ENCODE results near the gene ENPP3. TPM values are rescaled to one million over a fixed set of nuclear protein-coding genes. Genes with fewer than 3 reads are reported as not detected.
"Not testable (repeated sequence)": the region's sequence is repeated elsewhere in the genome, so short reads cannot be mapped to it uniquely, and the experiment has no call there.

ENPP3 gene
- total RNA-seq, 1 donor, result 0.54 TPM

- no peak for DNase-seq (ENCODE audit: low read depth in 2 of 3, low spot score in 2 of 3)
Measured at GRCh38 chr6:131733376-131734016, 96.4 kb downstream of the ENPP3 start.

DNA sequence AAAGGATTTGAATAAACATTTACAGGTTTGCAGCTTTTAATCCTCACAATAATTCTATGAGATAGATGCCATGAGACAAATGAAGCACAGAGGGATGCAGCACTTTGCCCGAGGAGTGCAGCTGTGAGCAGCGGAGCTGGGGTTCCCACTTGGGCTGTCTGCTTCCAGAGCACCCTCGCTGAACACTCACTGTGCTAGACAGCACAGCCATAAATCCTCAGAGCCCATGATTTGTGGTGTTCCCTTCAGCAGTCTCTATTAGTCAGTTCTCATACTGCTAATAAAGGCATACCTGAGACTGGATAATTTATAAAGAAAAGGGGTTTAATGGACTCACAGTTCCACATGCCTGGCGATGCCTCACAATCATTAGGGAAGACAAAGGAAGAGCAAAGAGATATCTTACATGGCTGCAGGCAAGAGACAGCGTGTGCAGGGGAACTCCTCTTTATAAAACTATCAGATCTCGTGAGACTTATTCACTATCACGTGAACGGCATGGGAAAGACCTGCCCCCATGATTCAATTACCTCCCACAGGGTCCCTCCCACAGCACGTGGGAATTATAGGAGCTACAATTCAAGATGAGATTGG is 99.0 kb downstream of the ENPP3 start:
- DNase-seq (ENCODE audit: low read depth in 2 of 3, low spot score in 2 of 3), result no peak

- no peak for DNase-seq (ENCODE audit: low read depth in 2 of 3, low spot score in 2 of 3)
Measured at GRCh38 chr6:131736811-131737210, 99.7 kb downstream of the ENPP3 start.

DNA sequence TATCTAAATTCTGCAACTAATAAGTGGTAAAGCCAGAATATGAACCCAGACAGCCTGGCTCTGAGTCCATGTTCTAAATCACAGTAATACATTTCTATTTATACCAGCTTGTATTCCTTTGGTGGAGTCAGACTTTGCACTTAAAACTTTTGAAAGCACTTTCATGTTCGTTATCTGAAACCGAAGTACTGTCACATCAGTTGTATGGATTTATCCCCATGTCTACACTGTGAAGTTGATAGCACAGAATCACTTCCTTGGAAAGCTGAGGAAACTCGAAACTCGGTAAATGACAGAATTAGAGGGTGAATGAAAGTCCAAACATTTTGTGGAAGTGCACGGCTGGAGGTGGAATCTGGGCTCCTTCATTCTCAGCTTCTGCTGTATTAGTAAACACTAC is 102.0 kb downstream of the ENPP3 start:
- DNase-seq (ENCODE audit: low read depth in 2 of 3, low spot score in 2 of 3), result no peak

GRCh38 chr6:131740161-131740560 is 103.1 kb downstream of the ENPP3 start:
- DNase-seq (ENCODE audit: low read depth in 2 of 3, low spot score in 2 of 3), result no peak

DNA sequence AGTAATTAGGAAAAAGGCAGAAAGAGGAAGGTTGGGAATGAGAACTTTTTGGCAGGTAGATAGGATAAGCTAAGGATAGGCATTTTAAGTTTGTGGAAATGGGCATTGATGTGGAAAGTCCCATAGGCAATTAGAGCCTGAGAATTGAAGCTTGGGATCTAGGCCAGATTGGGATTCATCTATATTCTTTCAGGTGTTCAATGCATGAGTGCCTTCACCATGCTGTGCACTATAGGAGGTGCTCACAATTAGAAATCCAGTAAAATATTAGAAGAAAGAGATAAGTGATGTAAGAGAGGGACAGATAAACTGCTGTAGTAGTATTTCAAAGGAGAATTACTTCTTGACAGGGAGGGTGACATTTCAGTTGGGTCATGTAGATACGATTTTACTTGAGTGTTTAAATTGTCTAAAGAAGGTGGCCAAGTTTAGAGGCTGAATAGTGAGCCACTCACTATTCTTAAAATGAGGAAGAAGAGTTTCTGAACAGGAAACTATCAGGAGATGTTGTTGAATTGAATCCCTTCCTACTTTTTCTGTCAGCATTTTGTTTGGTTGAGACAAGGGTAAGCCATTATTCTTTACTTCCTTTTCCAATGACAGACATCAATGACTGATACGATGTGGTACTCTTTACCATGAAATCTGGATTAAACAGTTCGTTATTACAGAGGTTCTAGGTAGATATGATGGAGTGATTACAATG is 104.7 kb downstream of the ENPP3 start:
- peak in 1 of 3 donors; percentile 28 for DNase-seq (ENCODE audit: low read depth in 2 of 3, low spot score in 2 of 3)

- DNase-seq (ENCODE audit: low read depth in 2 of 3, low spot score in 2 of 3), result no peak
Measured at GRCh38 chr6:131744432-131745287, 107.6 kb downstream of the ENPP3 start.

GRCh38 chr6:131745476-131745875 is 108.4 kb downstream of the ENPP3 start:
- no peak for DNase-seq (ENCODE audit: low read depth in 2 of 3, low spot score in 2 of 3)

GRCh38 chr6:131747821-131748353 is 110.8 kb downstream of the ENPP3 start:
- DNase-seq (ENCODE audit: low read depth in 2 of 3, low spot score in 2 of 3), result no peak

GRCh38 chr6:131749023-131749422 is 111.9 kb downstream of the ENPP3 start:
- no peak for DNase-seq (ENCODE audit: low read depth in 2 of 3, low spot score in 2 of 3)

DNA sequence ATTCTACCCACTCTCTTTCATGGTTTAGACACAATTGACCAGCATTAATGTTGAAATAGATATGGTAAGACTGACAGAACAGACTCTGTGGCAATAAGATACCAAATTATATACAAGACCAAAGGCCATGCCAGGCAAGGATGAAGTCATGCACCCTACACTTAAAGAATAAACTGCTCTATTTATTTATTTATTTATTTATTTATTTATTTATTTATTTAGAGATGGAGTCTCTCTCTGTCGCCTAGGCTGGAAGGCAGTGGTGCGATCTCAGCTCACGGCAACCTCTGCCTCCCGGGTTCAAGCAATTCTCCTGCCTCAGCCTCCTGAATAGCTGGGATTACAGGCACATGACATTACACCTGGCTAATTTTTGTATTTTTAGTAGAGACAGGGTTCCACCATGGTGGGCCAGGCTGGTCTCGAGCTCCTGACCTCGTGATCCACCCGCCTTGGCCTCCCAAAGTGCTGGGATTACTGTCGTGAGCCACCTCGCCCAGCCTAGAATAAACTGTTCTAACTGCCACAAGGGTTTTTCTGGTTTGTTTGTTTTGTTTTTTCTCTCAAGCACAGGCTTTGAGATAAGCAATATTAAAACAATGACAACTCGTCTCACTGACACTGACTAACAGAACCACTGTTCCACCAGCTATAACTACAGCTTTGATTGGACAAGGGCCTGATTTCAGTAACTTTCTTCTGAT is 114.1 kb downstream of the ENPP3 start:
- DNase-seq (ENCODE audit: low read depth in 2 of 3, low spot score in 2 of 3), result not testable (repeated sequence)

DNA sequence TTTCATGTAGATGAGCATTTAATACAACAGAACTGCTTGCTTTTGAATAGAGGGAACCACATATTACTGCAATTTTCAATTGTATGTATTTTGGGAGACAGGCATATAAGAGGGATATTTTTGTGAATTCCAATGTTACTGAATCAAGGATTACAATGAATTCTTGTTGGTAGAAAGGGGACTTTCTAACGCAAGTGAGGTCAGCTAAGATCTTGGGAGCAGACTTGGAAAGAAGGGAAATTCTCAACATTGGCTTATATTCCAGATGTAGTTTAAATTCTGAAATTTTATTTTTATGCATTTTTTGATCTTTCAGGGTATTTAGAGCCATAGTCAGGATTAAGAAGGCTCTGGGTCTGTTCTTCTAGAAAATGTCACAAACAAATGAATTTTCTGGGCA is 117.0 kb downstream of the ENPP3 start:
- DNase-seq (ENCODE audit: low read depth in 2 of 3, low spot score in 2 of 3), result no peak

DNA sequence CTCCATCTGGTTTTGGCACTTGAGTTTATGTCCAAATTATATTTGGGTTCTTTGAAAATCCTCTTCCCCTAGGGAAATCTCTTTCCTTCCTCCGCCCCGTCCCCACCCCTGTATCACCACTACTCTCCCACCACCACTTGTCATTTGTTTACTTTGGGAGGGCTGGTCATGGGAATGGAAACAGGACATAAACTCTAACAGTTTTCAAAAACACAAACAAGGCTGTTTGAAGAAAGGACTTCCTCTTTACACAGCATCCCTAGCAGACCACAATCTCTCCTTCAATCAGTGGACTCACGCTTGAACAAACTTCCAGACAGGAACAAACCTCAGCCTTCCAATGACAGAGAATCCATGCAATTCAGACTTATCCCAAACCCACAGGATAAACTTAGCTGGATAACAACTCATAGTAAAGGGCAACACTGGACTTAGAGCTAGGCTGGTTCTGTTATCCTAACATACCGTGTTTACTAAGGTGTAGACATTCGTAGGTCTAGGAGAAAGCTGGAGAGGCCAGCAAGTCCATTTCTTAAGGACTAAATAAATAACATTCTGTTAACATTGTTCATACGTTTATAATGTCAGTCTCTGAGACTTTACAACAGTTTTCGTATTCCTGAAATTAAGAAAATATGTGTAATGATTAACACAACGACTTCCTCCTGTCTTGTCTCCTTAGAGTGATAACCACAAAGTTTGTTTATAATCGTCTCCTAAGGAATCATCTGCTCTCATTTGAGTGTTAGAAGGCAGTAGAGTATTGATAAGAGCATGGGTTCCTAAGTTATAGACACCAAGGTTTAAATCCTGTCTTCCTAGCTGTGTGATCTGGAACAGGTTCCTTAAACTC is 117.8 kb downstream of the ENPP3 start:
- DNase-seq (ENCODE audit: low read depth in 2 of 3, low spot score in 2 of 3), result no peak

- no peak for DNase-seq (ENCODE audit: low read depth in 2 of 3, low spot score in 2 of 3)
Measured at GRCh38 chr6:131755597-131755996, 118.5 kb downstream of the ENPP3 start.

GRCh38 chr6:131756039-131756438 is 118.9 kb downstream of the ENPP3 start:
- DNase-seq (ENCODE audit: low read depth in 2 of 3, low spot score in 2 of 3), result no peak

DNA sequence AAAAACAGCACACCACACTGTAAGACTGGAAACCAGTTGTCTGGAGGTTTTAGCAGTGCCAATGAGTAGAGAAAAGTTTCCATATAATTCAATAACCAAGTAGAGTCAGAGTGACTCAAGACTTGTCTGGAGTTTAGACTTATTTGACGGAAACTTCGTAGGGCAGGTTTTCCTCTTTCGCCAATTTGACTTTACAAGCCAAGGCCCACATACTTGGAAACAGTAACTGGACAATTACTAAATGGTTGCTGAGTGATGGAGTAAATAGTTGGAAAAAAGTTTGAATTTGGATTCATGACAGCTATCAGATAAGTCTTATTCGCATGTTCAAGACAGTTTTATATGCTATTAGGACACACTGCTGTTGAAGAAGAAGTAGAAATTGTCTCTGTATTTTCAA is 121.8 kb downstream of the ENPP3 start:
- DNase-seq (ENCODE audit: low read depth in 2 of 3, low spot score in 2 of 3), result no peak

GRCh38 chr6:131761060-131761761 is 124.1 kb downstream of the ENPP3 start:
- DNase-seq (ENCODE audit: low read depth in 2 of 3, low spot score in 2 of 3), result no peak

DNA sequence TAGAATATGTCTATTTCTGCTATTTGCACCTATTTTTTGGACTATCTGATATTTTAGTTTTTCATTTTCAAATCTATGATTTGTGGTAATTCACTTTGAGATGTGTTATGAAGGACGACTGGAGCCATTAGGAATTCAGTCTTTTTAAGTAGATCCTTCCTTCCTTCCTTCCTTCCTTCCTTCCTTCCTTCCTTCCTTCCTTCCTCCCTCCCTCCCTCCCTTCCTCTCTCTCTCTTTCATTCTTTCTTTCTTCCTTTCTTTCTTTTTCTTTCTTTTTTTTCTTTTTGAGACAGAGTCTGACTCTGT is 124.6 kb downstream of the ENPP3 start:
- DNase-seq (ENCODE audit: low read depth in 2 of 3, low spot score in 2 of 3), result no peak

DNA sequence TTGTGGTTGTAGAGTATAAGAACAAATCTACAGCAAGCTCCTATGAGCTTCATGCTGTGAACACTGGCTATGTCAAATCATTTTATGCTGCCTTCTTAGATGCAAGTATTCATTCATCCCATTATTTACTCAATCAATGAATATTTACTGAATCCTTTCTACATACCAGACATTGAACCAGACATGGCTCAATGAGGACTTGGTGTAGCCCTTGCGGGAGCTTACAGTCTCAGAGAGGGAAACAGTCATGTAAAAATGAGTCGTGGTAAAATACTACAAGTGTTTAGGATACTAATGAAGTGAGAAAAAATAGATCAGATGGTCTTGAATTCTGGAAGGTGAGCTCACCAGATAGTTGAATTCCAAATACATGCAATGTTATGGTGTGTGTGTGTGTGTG is 125.9 kb downstream of the ENPP3 start:
- no peak for DNase-seq (ENCODE audit: low read depth in 2 of 3, low spot score in 2 of 3)
